Osteoblast (primary cell): ENCODE measurements around the gene TNFSF10. TPM values are rescaled to one million over a fixed set of nuclear protein-coding genes. Genes with fewer than 3 reads are reported as not detected.

ENCODE experiments used
- DNase-seq: peaks from one replicate; pipeline ENCODE4 v3.0.0; 2011; ENCODE audit warnings: low spot score, mixed read lengths; ENCODE audit not compliant: insufficient read length; ENCODE audit errors: missing footprints
- H2AFZ ChIP-seq: 2 replicates; pipeline ENCODE4 v1.6.0; 2011; ENCODE audit warnings: mild to moderate bottlenecking, low read length
- H3K27ac ChIP-seq: 2 replicates; pipeline ENCODE4 v1.5.1; 2011; ENCODE audit warnings: mild to moderate bottlenecking, low read depth, low read length, moderate library complexity
- H3K27me3 ChIP-seq: 2 replicates; pipeline ENCODE4 v1.6.0; 2012; ENCODE audit warnings: mild to moderate bottlenecking, control low read depth, inconsistent platforms, low read length, moderate library complexity; ENCODE audit not compliant: insufficient read depth
- H3K36me3 ChIP-seq: 2 replicates; pipeline ENCODE4 v1.5.1; 2011; ENCODE audit warnings: mild to moderate bottlenecking, low read length, control low read depth, moderate library complexity; ENCODE audit not compliant: insufficient read depth
- H3K4me1 ChIP-seq: 2 replicates; pipeline ENCODE4 v1.5.1; 2011; ENCODE audit warnings: mild to moderate bottlenecking, low read length, control low read depth, moderate library complexity; ENCODE audit not compliant: insufficient read depth
- H3K4me2 ChIP-seq: 2 replicates; pipeline ENCODE4 v1.6.0; 2011; ENCODE audit warnings: mild to moderate bottlenecking, low read length; ENCODE audit not compliant: insufficient read depth
- H3K4me3 ChIP-seq: fragments of 200-600 bp; sonication (generic); 3 replicates; pipeline ENCODE4 v1.5.1; 2012; ENCODE audit warnings: mild to moderate bottlenecking, low read length, inconsistent platforms; ENCODE audit not compliant: insufficient read depth
- H3K79me2 ChIP-seq: 2 replicates; pipeline ENCODE4 v1.6.0; 2012; ENCODE audit warnings: mild to moderate bottlenecking, low read length, control low read depth, inconsistent platforms; ENCODE audit not compliant: insufficient read depth
- H3K9me3 ChIP-seq: 2 replicates; pipeline ENCODE4 v1.5.1; 2011; ENCODE audit warnings: low read depth, low read length, control low read depth
- H4K20me1 ChIP-seq: 2 replicates; pipeline ENCODE4 v1.6.0; 2012; ENCODE audit warnings: mild to moderate bottlenecking, low read length, control low read depth; ENCODE audit not compliant: insufficient read depth
- CTCF ChIP-seq: IDR thresholded peaks from 2 replicates; pipeline ENCODE4 v1.5.1; 2011; ENCODE audit warnings: mild to moderate bottlenecking, low read depth, low read length, moderate library complexity; ENCODE audit errors: extremely low read depth
- total RNA-seq: library from RNA; depleted of rRNA; stranded (reverse); fragments of >200 nt; gene quantifications from 2 replicates; pipeline ENCODE4 v1.2.3, GENCODE V29; 2012

Gene TNFSF10
- total RNA-seq, 1 donor = 4.0 TPM

- H4K20me1 ChIP-seq = no peaks in the 10 kb centered on the region
- no peaks in the 10 kb centered on the region for H3K79me2 ChIP-seq
- H2AFZ ChIP-seq = no peak overlapping the region
- H3K9me3 ChIP-seq = no peaks in the 10 kb centered on the region
- no peaks in the 10 kb centered on the region for H3K27me3 ChIP-seq
- H3K27ac ChIP-seq = no peak overlapping the region
- TF ChIP-seq CTCF = no peak
- no peak for DNase-seq
- H3K4me3 ChIP-seq = no peak overlapping the region
- no peaks in the 10 kb centered on the region for H3K36me3 ChIP-seq
- no peak overlapping the region for H3K4me2 ChIP-seq
- H3K4me1 ChIP-seq = peaks cover 13% of the 10 kb centered on the region
Measured at GRCh38 chr3:172546628-172547214, 23.5 kb upstream of the TNFSF10 start.

- H2AFZ ChIP-seq = no peak overlapping the region
- no peak overlapping the region for H3K4me3 ChIP-seq
- no peak for DNase-seq
- no peaks in the 10 kb centered on the region for H3K9me3 ChIP-seq
- H3K79me2 ChIP-seq = no peaks in the 10 kb centered on the region
- H3K36me3 ChIP-seq = no peaks in the 10 kb centered on the region
- H4K20me1 ChIP-seq = no peaks in the 10 kb centered on the region
- peaks cover 17% of the 10 kb centered on the region for H3K4me1 ChIP-seq
- TF ChIP-seq CTCF = no peak
- H3K4me2 ChIP-seq = no peak overlapping the region
- H3K27me3 ChIP-seq = no peaks in the 10 kb centered on the region
- H3K27ac ChIP-seq = no peak overlapping the region
Measured at GRCh38 chr3:172546105-172546504, 22.9 kb upstream of the TNFSF10 start.

GRCh38 chr3:172544404-172544803 is 21.2 kb upstream of the TNFSF10 start:
- Histone ChIP-seq H4K20me1 (no peaks in the 10 kb centered on the region), H3K27ac (no peak overlapping the region), H2AFZ (no peak overlapping the region), H3K4me2 (no peak overlapping the region), H3K4me3 (no peak overlapping the region), H3K4me1 (peaks cover 6% of the 10 kb centered on the region), H3K36me3 (no peaks in the 10 kb centered on the region), H3K27me3 (no peaks in the 10 kb centered on the region), H3K79me2 (no peaks in the 10 kb centered on the region), H3K9me3 (no peaks in the 10 kb centered on the region)
- DNase-seq = no peak
- no peak for TF ChIP-seq CTCF

- Histone ChIP-seq H3K36me3 (no peaks in the 10 kb centered on the region), H3K4me3 (no peak overlapping the region), H3K4me1 (peaks cover 6% of the 10 kb centered on the region), H4K20me1 (no peaks in the 10 kb centered on the region), H3K9me3 (no peaks in the 10 kb centered on the region), H3K79me2 (no peaks in the 10 kb centered on the region), H3K4me2 (no peak overlapping the region), H2AFZ (no peak overlapping the region), H3K27ac (no peak overlapping the region), H3K27me3 (no peaks in the 10 kb centered on the region)
- no peak for DNase-seq
- no peak for TF ChIP-seq CTCF
Measured at GRCh38 chr3:172543884-172544283, 20.7 kb upstream of the TNFSF10 start.
